ENCODE results near the gene OLFML1. TPM values are rescaled to one million over a fixed set of nuclear protein-coding genes. Genes with fewer than 3 reads are reported as not detected.
"Not testable (repeated sequence)": the region's sequence is repeated elsewhere in the genome, so short reads cannot be mapped to it uniquely, and the experiment has no call there.

The OLFML1 gene
- total RNA-seq, 2 donors from 2014 or later, result 6.7 to 16.5 TPM

DNA sequence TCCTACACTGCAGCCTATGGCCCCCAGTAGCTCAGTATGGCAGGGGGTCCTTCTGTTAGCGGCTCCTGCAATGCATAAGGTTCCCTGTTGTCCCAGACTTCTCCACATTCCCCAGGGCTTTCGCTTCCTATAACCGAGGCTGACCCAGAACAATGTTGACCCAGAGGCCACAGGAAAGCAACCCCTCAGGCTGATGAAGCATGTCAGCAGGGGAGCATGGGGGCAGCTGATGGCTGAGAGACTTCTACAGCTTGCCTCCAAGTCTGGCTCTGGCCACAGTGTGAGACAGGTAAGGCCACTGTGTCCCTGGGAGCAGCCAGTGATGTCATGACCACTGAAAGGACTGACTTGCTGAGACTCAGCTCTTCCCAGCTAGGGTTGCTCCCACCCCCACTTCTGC is 15.9 kb downstream of the OLFML1 start:
- intact Hi-C loops (cut with DNase I), result no loop called here
- no peak for ATAC-seq
- DNase-seq, result no peak

DNA sequence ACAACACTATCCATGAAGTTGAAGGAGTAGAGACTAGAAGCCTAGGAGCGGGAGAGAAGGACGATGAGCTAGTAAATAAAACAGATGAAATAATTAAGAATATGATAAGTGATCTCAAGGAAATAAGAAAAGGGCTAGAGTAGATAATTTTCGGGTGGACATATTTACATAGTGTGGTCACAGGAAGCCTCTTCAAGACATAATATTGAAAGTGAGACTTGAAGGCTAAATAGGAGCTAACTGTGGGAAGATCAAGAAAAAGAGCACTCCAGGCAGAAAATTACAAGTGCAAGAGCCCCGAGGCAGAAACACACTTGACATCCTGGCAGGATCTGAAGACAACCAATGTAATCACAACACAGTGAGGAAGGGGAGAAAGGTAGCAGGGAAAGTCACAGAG is 16.6 kb downstream of the OLFML1 start:
- intact Hi-C loops (cut with DNase I), result no loop called here
- no peak for DNase-seq
- ATAC-seq, result no peak

DNA sequence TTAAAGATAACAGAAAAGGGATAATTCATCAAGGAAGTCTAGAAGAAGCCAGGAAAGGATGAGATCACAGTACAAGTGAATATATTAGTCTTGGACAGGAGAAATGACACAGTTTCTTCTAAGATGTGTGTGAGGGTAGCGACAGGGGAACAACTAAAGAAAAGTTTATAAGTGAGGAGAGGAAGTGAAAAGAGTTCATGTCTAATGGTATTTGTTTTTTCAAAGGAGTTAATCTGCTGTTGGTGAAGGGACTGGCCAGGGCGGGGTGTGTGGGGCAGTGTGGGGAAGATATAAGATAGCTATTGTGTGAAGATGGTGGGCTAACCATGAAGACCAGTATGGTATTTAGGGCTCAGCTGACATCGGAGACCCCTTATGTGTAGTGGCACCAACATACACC is 20.9 kb downstream of the OLFML1 start:
- intact Hi-C loops (cut with DNase I), result no loop called here
- ATAC-seq, result no peak
- DNase-seq, result no peak

DNA sequence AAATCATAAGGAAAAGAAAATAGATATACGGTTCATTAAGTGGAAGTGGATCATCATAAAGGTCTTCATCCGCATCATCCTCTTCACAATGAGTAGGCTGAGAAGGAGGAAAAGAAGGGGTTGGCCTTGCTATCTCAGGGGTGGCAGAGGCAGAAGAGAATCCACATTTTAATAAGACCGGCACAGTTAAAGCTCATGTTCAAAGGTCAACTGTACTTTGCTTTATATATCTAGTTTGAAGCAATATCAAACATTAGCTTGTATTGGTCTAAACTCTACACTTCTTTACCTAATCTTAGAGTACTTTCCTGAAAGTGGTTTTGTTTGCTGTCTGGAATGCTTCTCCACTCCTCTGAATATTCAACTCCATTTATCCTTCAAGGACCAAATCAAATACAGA is 22.8 kb downstream of the OLFML1 start:
- intact Hi-C loops (cut with DNase I), result no loop called here
- no peak for DNase-seq
- ATAC-seq, result no peak

DNA sequence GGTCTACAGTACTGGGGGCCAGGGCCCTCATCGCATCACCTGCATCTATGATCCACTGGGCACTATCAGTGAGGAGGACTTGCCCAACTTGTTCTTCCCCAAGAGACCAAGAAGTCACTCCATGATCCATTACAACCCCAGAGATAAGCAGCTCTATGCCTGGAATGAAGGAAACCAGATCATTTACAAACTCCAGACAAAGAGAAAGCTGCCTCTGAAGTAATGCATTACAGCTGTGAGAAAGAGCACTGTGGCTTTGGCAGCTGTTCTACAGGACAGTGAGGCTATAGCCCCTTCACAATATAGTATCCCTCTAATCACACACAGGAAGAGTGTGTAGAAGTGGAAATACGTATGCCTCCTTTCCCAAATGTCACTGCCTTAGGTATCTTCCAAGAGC is 24.7 kb downstream of the OLFML1 start:
- no peak for ATAC-seq
- no peak for DNase-seq
- intact Hi-C loops (cut with DNase I), result loop anchor here in 1 of 2 donors (5.0 kb wide), 2 partner anchors 47 to 67 kb away; no protein-coding TSS in a partner anchor

DNA sequence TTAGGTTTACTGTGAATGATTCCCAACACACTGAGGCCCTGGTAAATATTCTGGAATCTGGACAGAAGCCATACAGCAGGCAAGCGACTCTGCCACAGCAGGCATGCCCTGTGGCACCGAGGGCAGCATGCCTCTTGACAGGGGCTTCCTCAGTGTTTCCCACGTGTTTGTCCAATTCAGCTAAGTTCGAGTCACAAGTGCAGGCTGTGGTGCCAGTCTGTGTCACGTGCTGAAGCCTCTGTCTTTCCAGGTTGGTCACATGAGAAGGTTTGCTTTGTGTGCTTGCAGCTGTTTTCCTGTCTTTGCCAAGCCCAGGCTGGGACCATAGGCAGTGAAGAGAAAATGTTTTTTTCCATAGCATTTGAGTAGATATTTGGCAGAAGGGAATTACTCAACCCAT is 26.1 kb downstream of the OLFML1 start:
- ATAC-seq (peak in 1 of 2 donors; percentile 12), DNase-seq (peak; percentile 40)
- intact Hi-C loops (cut with DNase I), result loop anchor here in 1 of 2 donors (5.0 kb wide), 2 partner anchors 46 to 66 kb away; no protein-coding TSS in a partner anchor

DNA sequence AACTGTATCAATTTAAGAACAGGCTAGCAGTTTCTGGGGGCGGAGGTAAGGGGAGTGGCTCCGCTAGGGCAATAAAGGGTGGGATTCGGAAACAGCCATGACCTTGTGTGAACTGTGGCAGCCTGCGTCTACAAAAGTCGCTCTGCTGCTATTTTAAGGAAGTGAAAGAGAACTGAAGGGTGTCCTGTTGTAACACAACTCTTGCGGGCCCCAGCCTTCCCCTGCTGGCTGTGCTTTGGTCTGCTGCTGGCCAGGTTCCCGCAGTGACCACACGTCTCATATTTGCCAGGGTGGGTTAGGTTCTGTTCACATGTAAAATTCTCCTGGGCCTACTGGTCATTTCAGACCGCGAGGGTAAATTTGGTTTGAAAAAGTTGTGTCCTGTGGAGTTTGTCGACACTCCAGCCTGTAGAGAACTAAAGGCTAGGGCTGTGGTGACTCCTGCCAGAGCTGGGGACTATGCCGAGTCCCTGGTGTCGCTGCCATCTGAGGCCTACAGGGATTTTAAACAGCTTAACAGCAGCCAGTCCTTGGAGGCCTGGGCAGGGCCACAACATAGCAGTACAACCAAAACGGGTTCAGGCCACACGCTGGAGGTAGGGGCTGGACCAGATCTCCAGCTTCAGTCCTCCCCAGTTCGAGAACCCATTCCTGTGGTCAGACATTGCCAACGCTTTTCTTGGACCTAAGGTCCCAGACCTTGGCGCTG is 27.4 kb downstream of the OLFML1 start:
- DNase-seq, result peak; percentile 85
- ATAC-seq, result peak; percentile 63 to 70
- intact Hi-C loops (cut with DNase I), result loop anchor here in 1 of 2 donors (5.0 kb wide), 2 partner anchors 45 to 65 kb away; no protein-coding TSS in a partner anchor

DNA sequence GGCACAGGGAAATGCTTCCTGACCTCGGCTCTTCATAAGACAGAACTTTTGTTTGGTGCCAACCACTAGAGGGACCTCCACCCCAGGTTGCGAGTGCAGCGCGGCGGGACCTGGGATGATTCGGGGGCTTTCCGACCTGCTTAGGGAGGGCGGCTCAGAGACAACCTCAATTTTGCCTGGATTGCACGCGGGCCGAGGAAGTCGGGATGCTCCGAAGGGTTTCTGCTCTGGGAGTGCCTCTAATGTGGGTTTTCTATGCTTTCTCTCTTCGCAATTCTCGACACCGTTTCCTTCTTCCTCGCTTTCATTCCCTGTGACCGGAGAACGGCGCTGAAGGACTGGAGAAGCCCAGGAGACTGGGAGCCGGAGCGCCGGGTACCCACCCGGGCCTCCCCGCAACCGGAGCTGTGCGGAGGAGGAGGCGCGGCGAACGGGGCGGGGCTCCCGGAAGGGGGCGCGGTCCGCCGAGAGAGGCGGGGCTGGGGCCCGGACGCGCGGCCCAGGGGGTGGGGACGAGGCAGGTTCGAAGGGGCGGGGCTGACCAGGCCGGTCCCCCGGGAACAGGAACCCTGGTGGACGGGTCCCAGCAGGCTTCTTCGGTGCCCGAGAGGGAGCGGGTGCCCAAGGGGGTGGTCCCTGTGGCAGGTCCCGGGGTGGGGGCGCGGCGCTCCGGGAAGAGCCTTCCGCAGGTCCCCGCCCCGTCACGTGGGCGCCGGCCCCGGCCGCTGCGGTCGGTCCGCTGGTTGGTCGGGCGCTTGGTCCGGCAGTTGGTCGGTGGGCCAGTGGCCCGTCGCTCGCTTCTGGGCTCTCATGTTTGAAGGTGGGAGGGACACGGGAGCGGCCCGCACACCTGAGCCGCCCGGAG is 28.2 kb downstream of the OLFML1 start, which contains the start of gene PPFIBP2:
Gene PPFIBP2 (plus strand): TSS at position 766 of the 865 bp plus-strand sequence. CDS start 35,477 bp downstream, outside the sequence.
- peak; percentile 84 for DNase-seq
- peak; percentile 90 to 95 for ATAC-seq
- intact Hi-C loops (cut with DNase I), result loop anchor here in 1 of 2 donors (5.0 kb wide), 2 partner anchors 44 to 64 kb away; no protein-coding TSS in a partner anchor

DNA sequence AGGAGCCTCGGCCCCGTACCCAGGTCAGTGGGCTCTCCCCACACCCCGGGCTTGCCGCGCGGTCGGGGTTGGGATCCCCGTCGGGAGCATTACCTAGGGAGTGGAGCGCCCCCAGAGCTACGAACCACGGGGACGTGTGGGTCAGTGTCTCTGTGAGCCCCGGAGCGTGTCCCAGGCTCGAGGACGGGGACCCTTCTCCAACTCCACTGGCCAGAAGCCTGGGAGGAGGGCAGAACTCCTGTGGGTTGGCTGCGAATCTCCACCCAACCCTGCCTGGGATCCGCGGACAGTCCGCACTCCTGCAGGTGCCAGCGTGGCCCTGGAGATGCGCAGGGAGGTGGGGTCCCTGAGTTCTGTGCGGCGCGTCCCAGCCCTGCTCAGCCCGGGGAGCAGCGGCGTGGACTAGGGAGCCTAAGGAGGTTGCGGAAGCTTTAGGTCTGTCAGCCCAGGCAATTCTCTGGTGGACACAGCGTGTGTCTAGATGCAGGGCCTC is 28.8 kb downstream of the OLFML1 start:
- ATAC-seq, result peak; percentile 7 to 42
- intact Hi-C loops (cut with DNase I), result loop anchor here in 1 of 2 donors (5.0 kb wide), 2 partner anchors 43 to 63 kb away; no protein-coding TSS in a partner anchor
- DNase-seq, result no peak

DNA sequence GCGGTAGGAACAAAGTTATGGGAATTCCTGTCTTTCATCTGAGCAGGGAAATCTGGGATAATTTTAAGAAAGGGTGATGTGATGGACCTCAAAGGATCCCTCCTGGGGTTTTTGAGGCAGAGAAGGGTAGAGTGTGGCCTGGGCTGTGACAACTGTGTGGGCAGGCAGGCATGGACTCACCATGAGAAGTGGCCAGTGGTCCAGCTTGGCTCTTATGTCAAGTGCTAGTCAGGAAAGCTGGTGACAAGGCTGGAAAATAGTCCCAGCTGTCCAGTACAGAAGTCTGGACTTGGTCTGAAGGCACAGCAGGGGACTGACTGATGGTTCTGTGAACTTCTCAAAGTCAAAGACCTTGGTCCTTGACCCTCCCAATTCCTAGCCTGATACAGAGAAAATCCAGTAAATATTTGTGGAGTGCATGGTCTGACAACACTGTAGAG is 30.2 kb downstream of the OLFML1 start:
- intact Hi-C loops (cut with DNase I), result no loop called here
- DNase-seq (no peak), ATAC-seq (no peak)

DNA sequence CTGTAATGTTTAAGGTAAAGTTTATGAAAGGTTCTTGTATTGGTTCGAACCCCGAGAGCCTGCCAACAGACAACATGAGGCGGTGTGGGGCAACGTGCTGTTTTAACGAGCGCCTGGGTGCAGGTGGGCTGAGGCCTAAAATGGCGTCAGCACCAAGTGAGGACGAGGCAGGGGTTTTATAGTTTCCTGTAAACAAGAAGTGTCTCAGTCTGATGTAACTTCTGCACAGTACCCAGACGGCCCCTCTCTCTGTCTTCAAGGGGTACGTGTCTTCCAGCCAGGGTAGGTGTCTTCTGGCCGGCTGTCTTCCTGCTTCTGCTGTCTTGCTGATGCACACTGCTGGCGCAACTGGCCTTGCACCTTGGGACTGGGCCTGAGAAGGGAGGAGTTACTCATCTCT is 31.2 kb downstream of the OLFML1 start:
- ATAC-seq (no peak), DNase-seq (no peak)
- intact Hi-C loops (cut with DNase I), result no loop called here

DNA sequence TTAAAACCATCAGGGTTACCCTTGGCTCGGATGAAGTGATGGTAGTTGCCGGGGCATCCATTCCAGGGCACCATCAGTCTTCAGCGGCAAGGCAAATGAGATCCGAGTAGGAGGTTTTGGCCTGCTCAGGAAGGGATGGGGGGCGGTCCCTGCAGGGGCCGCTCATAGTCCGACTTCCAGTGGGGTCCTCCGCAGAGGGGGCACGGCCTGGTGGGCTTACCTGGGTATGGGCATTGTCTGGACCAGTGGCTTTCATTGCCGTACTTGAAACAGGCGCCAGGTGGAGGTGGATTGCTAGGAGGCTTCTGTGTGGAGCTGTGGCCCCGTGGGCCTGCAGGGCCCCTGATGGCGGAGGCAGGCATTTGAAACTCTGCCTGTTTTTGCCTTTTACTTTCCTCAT is 32.4 kb downstream of the OLFML1 start:
- DNase-seq; intact Hi-C loops (cut with DNase I): not testable (repeated sequence)

DNA sequence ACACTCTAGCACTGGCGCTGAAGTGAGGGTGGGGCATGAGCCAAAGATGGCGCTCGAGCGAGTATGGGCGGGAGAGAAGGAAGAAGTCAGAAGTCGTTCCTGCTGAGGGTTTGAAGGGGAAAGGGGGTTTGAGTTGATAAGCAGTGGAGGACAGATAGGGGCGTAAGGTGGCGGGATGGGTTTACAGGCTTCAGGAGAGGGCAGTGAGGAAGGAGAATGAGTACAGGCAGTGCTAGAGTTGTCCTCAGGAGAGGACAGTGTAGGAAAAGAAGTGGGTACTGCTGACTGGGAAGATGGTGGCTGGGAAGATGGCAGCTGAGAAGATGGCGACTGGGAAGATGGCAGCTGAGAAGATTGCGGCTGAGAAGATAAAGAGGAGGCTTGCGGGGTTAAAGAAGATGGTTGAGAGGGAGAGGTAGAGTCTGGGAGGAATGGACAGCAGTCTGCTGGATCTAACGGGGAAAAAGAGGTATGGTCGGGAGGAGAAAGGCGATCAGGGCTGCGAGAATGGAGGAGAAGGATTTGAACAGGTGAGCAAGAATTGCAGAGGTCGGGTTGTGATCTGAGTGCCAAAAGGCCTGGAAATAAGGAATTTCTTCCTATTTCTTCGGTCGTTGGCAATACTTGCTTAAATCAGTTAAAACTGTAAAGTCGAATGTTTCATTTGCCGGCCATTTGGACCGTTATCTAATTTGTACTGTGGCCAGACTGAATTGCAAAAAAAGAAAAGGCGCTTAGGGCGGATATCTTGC is 33.7 kb downstream of the OLFML1 start:
- ATAC-seq (no peak), DNase-seq (no peak)
- intact Hi-C loops (cut with DNase I), result no loop called here

More for the DNA sequence above, 32.4 kb downstream of the OLFML1 start:
- not testable (repeated sequence) for ATAC-seq

DNA sequence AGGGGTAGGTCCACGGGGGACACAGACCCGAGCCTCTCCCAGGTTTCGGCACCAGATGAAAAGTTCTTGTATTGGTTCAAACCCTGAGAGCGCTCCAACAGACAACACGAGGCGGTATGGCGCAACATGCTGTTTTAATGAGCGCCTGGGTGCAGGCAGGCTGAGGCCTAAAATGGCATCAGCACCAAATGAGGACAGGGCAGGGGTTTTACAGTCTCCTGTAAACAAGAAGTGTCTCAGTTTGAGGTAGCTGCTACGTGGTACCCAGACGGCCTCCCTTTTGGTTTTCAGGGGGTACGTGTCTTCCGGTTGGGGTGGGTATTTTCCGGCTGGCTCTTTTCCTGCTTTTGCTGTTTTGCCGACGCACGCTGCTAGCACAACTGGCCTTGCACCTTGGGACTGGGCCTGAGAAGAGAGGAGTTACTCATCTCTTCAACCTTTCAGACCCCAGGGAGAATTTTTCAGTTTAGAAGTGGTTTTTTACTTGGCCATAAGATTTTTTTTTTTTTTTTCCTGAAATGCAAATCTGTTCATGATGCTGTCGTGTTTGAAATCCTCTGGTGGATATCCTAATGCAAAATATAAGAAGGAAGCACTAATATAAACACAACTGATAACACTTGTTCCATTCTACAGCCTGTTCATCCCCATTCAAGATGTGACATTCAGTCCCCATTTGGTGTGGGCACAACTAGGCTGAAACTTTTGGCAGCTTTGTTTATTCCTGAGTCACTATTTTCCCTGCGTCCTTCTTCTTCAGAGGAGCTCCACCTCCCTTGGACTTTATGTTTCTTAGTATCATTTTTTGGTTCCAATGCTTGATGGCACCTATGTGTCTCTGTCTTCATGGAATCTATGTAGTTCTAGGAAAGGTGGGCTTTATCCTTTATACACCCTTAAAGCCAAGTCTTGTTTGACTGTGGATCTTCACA is 35.0 kb downstream of the OLFML1 start:
- intact Hi-C loops (cut with DNase I), result no loop called here
- ATAC-seq, result no peak
- no peak for DNase-seq

DNA sequence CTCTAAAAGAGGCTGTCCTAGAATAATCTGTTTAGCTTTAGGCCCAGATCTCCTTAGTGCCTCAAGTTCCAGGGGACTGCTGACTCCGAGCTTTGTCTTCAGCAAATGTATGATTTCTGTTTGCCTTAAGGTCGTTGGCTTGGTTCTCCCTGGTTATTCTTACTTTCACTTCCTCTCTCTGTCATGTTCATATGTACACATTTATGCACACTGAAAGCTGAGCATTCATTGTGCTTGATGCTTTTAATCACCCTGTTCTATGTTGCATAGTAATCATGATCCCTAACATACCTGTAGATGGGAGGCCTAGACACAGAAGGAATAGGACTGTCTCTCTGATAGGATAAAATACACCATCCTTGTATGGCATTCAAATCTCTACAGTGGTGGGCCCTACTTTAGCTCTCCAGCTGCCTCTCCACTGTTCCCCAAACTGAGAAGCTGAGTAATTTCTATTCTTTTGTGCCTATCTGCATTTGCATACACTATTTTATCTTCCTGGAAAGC is 35.7 kb downstream of the OLFML1 start:
- intact Hi-C loops (cut with DNase I), result no loop called here
- DNase-seq, result no peak
- peak in 1 of 2 donors; percentile 40 for ATAC-seq

DNA sequence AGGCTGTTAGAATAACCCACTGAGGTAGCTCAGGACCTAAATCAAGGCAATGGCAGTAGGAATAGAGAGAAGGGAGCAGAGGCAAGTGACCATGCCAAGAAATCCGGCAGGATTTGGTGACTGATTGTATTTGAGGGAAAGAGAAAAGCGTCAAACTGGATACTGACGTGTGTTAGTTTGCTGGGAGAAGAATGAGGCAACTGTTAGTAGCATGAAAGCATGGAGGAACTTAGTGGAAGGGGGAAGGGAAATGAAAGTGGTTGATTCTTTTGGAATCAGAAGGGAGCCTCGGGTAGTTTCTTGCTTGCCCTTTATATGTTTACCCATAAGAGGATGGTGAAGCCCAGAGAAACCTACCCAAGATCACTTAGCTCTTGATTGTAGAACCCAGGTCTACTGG is 36.8 kb downstream of the OLFML1 start:
- no peak for DNase-seq
- intact Hi-C loops (cut with DNase I), result no loop called here
- ATAC-seq, result no peak

DNA sequence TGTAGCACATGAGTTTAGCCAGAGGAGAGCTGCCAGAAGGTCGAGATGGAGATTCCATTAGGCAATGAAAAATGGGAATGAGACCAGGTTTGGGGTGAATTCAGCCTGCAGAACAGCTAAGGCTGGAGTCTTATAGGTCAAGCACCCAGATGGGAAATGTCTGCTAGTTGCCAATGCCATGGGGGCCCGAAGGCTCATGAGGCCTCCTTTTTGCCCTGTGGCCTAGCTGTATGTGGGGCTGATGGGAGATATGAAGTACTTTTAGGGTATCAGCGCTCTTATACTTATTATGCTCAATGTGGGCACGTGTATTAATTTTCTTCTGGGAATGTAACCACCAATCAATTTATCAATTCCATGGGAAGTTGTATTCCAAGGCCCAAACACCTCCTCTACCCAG is 37.2 kb downstream of the OLFML1 start:
- DNase-seq (no peak), ATAC-seq (no peak)
- intact Hi-C loops (cut with DNase I), result no loop called here
